GM12878 (cell line): ENCODE data around the gene CREBBP. TPM values are rescaled to one million over a fixed set of nuclear protein-coding genes. Genes with fewer than 3 reads are reported as not detected.

Experiments
- ASH2L ChIP-seq: fragments of 300-600, 200-600 bp; sonication (generic); IDR thresholded peaks from 2 replicates; pipeline ENCODE4 v1.6.1; 2017; ENCODE audit warnings: low read depth, mild to moderate bottlenecking, borderline replicate concordance
- CBX5 ChIP-seq: sonication (generic); IDR thresholded peaks from 2 replicates; pipeline ENCODE4 v1.6.1; 2016; ENCODE audit warnings: low read depth, moderate library complexity, mild to moderate bottlenecking, inconsistent platforms
- HDAC6 ChIP-seq: fragments of 200-600 bp; sonication (generic); IDR thresholded peaks from one replicate; pipeline ENCODE4 v1.8.0; 2017; ENCODE audit warnings: antibody characterized with exemption; ENCODE audit not compliant: unreplicated experiment
- MTA3 ChIP-seq: IDR thresholded peaks from 2 replicates; pipeline ENCODE4 v1.6.1; 2012; ENCODE audit warnings: low read length, inconsistent platforms, borderline replicate concordance
- PAX5 ChIP-seq: IDR thresholded peaks from 2 replicates; pipeline ENCODE4 v1.6.1; 2011; ENCODE audit warnings: low read depth, low read length, borderline replicate concordance
- POLR2AphosphoS2 ChIP-seq: IDR thresholded peaks from 2 replicates; pipeline ENCODE4 v1.6.1; 2011; ENCODE audit warnings: low read depth, mild to moderate bottlenecking, low read length, improper control_type of control experiment, moderate library complexity
- SPI1 ChIP-seq: IDR thresholded peaks from 2 replicates; pipeline ENCODE4 v1.6.1; 2011; ENCODE audit warnings: low read depth, mild to moderate bottlenecking, low read length, moderate library complexity, borderline replicate concordance; ENCODE audit not compliant: insufficient read depth
- polyA plus RNA-seq, 11 experiments: library from polyadenylated mRNA; depleted of rRNA in 4 of 11; unstranded in 6 of 11; stranded (reverse) in 5 of 11; fragments of >200 nt; fragmentation: Nextera tagmentation in 4 of 11; fragmentation: Illumina TruSeq in 1 of 11; extraction: Ambion mirVana in 4 of 11; extraction: Trizol in 1 of 11; gene quantifications; 1 replicate in 1 of 11; 2 replicates in 10 of 11; pipeline versions ENCODE4 v1.2.1 to v1.2.3, GENCODE V29; 2011 to 2016; ENCODE audit warnings: inconsistent platforms in 2 of 11, missing spikeins in 2 of 11, low read depth in 1 of 11
- total RNA-seq, 4 experiments: library from RNA; depleted of rRNA in 3 of 4; stranded (reverse); fragments of >200 nt in 3 of 4; fragmentation: Illumina TruSeq in 1 of 4; extraction: Trizol in 1 of 4; gene quantifications; 2 replicates each; pipeline versions ENCODE4 v1.2.1 to v1.2.3, GENCODE V29; 2013 to 2021
- TF ChIP-seq, protein P1 (sequence below): fragments of 450-650 bp; IDR thresholded peaks from 2 replicates; pipeline ENCODE4 v1.6.1; 2014; ENCODE audit warnings: mild to moderate bottlenecking
- TF ChIP-seq, protein P2 (sequence below): fragments of 450-650 bp; formaldehyde crosslinking; IDR thresholded peaks from 2 replicates; pipeline ENCODE4 v1.4.0; 2020; ENCODE audit warnings: mild to moderate bottlenecking, moderate library complexity

The CREBBP gene
- total and polyA plus RNA-seq, 10 of the 15 experiments (the other 5 are each of a cell fraction or from before 2014, with no cell fraction given) = 3.4 to 32.7 (median 7.9) TPM

GRCh38 chr16:3789375-3790099 lies 91.0 kb downstream of the CREBBP start (continued):
- TF ChIP-seq, protein P1, sequence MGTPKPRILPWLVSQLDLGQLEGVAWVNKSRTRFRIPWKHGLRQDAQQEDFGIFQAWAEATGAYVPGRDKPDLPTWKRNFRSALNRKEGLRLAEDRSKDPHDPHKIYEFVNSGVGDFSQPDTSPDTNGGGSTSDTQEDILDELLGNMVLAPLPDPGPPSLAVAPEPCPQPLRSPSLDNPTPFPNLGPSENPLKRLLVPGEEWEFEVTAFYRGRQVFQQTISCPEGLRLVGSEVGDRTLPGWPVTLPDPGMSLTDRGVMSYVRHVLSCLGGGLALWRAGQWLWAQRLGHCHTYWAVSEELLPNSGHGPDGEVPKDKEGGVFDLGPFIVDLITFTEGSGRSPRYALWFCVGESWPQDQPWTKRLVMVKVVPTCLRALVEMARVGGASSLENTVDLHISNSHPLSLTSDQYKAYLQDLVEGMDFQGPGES = no peak
- TF ChIP-seq, protein P2, sequence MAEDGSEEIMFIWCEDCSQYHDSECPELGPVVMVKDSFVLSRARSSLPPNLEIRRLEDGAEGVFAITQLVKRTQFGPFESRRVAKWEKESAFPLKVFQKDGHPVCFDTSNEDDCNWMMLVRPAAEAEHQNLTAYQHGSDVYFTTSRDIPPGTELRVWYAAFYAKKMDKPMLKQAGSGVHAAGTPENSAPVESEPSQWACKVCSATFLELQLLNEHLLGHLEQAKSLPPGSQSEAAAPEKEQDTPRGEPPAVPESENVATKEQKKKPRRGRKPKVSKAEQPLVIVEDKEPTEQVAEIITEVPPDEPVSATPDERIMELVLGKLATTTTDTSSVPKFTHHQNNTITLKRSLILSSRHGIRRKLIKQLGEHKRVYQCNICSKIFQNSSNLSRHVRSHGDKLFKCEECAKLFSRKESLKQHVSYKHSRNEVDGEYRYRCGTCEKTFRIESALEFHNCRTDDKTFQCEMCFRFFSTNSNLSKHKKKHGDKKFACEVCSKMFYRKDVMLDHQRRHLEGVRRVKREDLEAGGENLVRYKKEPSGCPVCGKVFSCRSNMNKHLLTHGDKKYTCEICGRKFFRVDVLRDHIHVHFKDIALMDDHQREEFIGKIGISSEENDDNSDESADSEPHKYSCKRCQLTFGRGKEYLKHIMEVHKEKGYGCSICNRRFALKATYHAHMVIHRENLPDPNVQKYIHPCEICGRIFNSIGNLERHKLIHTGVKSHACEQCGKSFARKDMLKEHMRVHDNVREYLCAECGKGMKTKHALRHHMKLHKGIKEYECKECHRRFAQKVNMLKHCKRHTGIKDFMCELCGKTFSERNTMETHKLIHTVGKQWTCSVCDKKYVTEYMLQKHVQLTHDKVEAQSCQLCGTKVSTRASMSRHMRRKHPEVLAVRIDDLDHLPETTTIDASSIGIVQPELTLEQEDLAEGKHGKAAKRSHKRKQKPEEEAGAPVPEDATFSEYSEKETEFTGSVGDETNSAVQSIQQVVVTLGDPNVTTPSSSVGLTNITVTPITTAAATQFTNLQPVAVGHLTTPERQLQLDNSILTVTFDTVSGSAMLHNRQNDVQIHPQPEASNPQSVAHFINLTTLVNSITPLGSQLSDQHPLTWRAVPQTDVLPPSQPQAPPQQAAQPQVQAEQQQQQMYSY = no peak
- TF ChIP-seq CBX5 (0 out of 2 replicates have a peak, but pooled peaks have one; percentile 41), HDAC6 (no peak), POLR2AphosphoS2 (no peak), SPI1 (no peak), ASH2L (no peak), PAX5 (no peak), MTA3 (peak; percentile 78; the same call in 1 of the 2 replicates)
